Colonic mucosa (tissue), 4 donors: ENCODE data around the gene WWC1. TPM values are rescaled to one million over a fixed set of nuclear protein-coding genes. Genes with fewer than 3 reads are reported as not detected.

Experiments
- DNase-seq: peaks from one replicate; pipeline ENCODE4 v3.0.0-alpha.2; 2020
- H3K27ac ChIP-seq: fragments of 200-600 bp; one replicate; pipeline ENCODE4 v1.8.0; 2021
- H3K27me3 ChIP-seq: fragments of 200-600 bp; one replicate; pipeline ENCODE4 v1.8.0; 2021
- H3K36me3 ChIP-seq: fragments of 200-600 bp; one replicate; pipeline ENCODE4 v1.8.0; 2021
- H3K4me1 ChIP-seq: fragments of 200-600 bp; one replicate; pipeline ENCODE4 v1.8.0; 2021; ENCODE audit warnings: mild to moderate bottlenecking
- H3K4me3 ChIP-seq: fragments of 200-600 bp; one replicate; pipeline ENCODE4 v1.8.0; 2021
- H3K9ac ChIP-seq, 2 donors: one replicate each; pipeline ENCODE4 v1.7.0; 2013; ENCODE audit warnings: control low read depth in 2 of 2, low read depth in 2 of 2, low read length in 2 of 2
- H3K9me3 ChIP-seq: fragments of 200-600 bp; one replicate; pipeline ENCODE4 v1.8.0; 2021
- CTCF ChIP-seq: fragments of 200-600 bp; IDR thresholded peaks from one replicate; pipeline ENCODE4 v1.8.0; 2022; ENCODE audit warnings: antibody characterized with exemption, mild to moderate bottlenecking
- intact Hi-C: fragments of 100-400 bp; cut with DNase I; formaldehyde crosslinking; loops from one replicate; pipeline ENCODE4 v1.14.1; 2022
- total RNA-seq, 2 donors: library from RNA; stranded (reverse); fragmentation: NEBNext Ultra II Directional in 1 of 2; extraction: Animal tissue kit (Norgen Biotek cat#: 25700) in 1 of 2; gene quantifications; one replicate each; pipeline ENCODE4 v1.2.1, GENCODE V29; 2021
- donor health status: healthy.
- donor health status: DM: no; HTN: no; CAD: no.
- donor health status: DM: no; HTN: no; CAD: no.

The WWC1 gene
- total RNA-seq, 2 donors from 2014 or later = 15.3 to 33.3 TPM

- TF ChIP-seq CTCF = no peak
- no peak for DNase-seq
- H3K36me3 ChIP-seq = no peaks in the 10 kb centered on the region
- no peaks in the 10 kb centered on the region for H3K27me3 ChIP-seq
- no peak overlapping the region for H3K4me3 ChIP-seq
- no peak overlapping the region for H3K27ac ChIP-seq
- H3K9me3 ChIP-seq = no peaks in the 10 kb centered on the region
- H3K4me1 ChIP-seq = peaks cover 3% of the 10 kb centered on the region
- intact Hi-C loops = no loop called here
- H3K9ac ChIP-seq = peak overlapping the region in 1 of 2 donors; percentile 8
Measured at GRCh38 chr5:168300326-168301182, 9.1 kb downstream of the WWC1 start.

- TF ChIP-seq CTCF = no peak
- Histone ChIP-seq H3K9me3 (no peaks in the 10 kb centered on the region), H3K27ac (peak overlapping the region; percentile 40), H3K36me3 (no peaks in the 10 kb centered on the region), H3K27me3 (no peaks in the 10 kb centered on the region), H3K9ac (peak overlapping the region in 1 of 2 donors; percentile 22), H3K4me3 (no peak overlapping the region), H3K4me1 (peaks cover 3% of the 10 kb centered on the region)
- intact Hi-C loops = no loop called here
- peak; percentile 73 for DNase-seq
Measured at GRCh38 chr5:168301593-168302390, 10.3 kb downstream of the WWC1 start.

- TF ChIP-seq CTCF = no peak
- H3K9ac ChIP-seq = peak overlapping the region in 1 of 2 donors; percentile 22
Measured at GRCh38 chr5:168302785-168303184, 11.3 kb downstream of the WWC1 start.

GRCh38 chr5:168303393-168304025, 12.1 kb downstream of the WWC1 start:
- H3K27ac ChIP-seq = no peak overlapping the region
- DNase-seq = no peak
- H3K4me3 ChIP-seq = no peak overlapping the region
- no peaks in the 10 kb centered on the region for H3K27me3 ChIP-seq
- H3K9me3 ChIP-seq = no peaks in the 10 kb centered on the region
- intact Hi-C loops = no loop called here
- H3K4me1 ChIP-seq = peaks cover 3% of the 10 kb centered on the region
- H3K9ac ChIP-seq = no peak overlapping the region
- no peak for TF ChIP-seq CTCF
- H3K36me3 ChIP-seq = no peaks in the 10 kb centered on the region

More at GRCh38 chr5:168302785-168303184, 11.3 kb downstream of the WWC1 start:
- Histone ChIP-seq H3K36me3 (no peaks in the 10 kb centered on the region), H3K4me3 (no peak overlapping the region), H3K4me1 (peaks cover 3% of the 10 kb centered on the region), H3K27ac (no peak overlapping the region), H3K27me3 (no peaks in the 10 kb centered on the region), H3K9me3 (no peaks in the 10 kb centered on the region)
- no peak for DNase-seq
- intact Hi-C loops = no loop called here

GRCh38 chr5:168304349-168304748, 12.9 kb downstream of the WWC1 start:
- H3K9ac ChIP-seq = no peak overlapping the region
- no peaks in the 10 kb centered on the region for H3K27me3 ChIP-seq
- H3K9me3 ChIP-seq = no peaks in the 10 kb centered on the region
- TF ChIP-seq CTCF = no peak
- no peaks in the 10 kb centered on the region for H3K36me3 ChIP-seq
- H3K4me1 ChIP-seq = peaks cover 3% of the 10 kb centered on the region
- intact Hi-C loops = no loop called here
- DNase-seq = no peak
- H3K27ac ChIP-seq = no peak overlapping the region
- no peak overlapping the region for H3K4me3 ChIP-seq
